Measurements from ENCODE around the gene PI4KB. TPM values are rescaled to one million over a fixed set of nuclear protein-coding genes. Genes with fewer than 3 reads are reported as not detected.

PI4KB gene
- total and polyA plus RNA-seq, 2 of the 13 experiments (the other 11 are each of a cell fraction or from before 2014, with no cell fraction given) = 19.5 to 29.3 TPM

- TF ChIP-seq GMEB1 (CRISPR knock-in tag; IDR thresholded peaks at IDR 0.05; ENCODE audit: borderline replicate concordance) (peak; percentile 53; the same call in 1 of the 2 replicates), CENPX (CRISPR knock-in tag; IDR thresholded peaks at IDR 0.05) (no peak), ZBTB3 (CRISPR knock-in tag; IDR thresholded peaks at IDR 0.05; ENCODE audit: borderline replicate concordance, low read depth) (no peak), HNRNPK (IDR thresholded peaks at IDR 0.05; ENCODE audit: low read depth, low read length, poor library complexity, severe bottlenecking) (peak; percentile 30), ZNF337 (CRISPR knock-in tag; IDR thresholded peaks at IDR 0.05; ENCODE audit: borderline replicate concordance, low read depth) (no peak), ZBED4 (CRISPR knock-in tag; IDR thresholded peaks at IDR 0.05; ENCODE audit: borderline replicate concordance) (no peak; the same call in 1 of the 2 replicates), SMAD3 (CRISPR knock-in tag; IDR thresholded peaks at IDR 0.05) (no peak), HMG20A (CRISPR knock-in tag; IDR thresholded peaks at IDR 0.05; ENCODE audit: borderline replicate concordance) (no peak), ZNF362 (CRISPR knock-in tag; IDR thresholded peaks at IDR 0.05; ENCODE audit: borderline replicate concordance) (no peak), NAIF1 (CRISPR knock-in tag; IDR thresholded peaks at IDR 0.05; ENCODE audit: borderline replicate concordance) (no peak), ZNF17 (CRISPR knock-in tag; IDR thresholded peaks at IDR 0.05) (no peak), ZNF773 (CRISPR knock-in tag; IDR thresholded peaks at IDR 0.05; ENCODE audit: borderline replicate concordance) (no peak), MXD1 (CRISPR knock-in tag; IDR thresholded peaks at IDR 0.05) (no peak), MAZ (IDR thresholded peaks at IDR 0.05; ENCODE audit: borderline replicate concordance, low read depth, low read length) (peak; percentile 21; the same call in 1 of the 2 replicates), MAZ (CRISPR knock-in tag; IDR thresholded peaks at IDR 0.05; ENCODE audit: low read depth) (peak; percentile 23; the same call in 1 of the 2 replicates), RBM22 (optimal IDR thresholded peaks at IDR 0.05; ENCODE audit: low read length) (peak; percentile 10), MTF1 (CRISPR knock-in tag; IDR thresholded peaks at IDR 0.05) (no peak), ZNF644 (CRISPR knock-in tag; IDR thresholded peaks at IDR 0.05; ENCODE audit: low read depth) (no peak), ETV5 (CRISPR knock-in tag; IDR thresholded peaks at IDR 0.05; ENCODE audit: borderline replicate concordance) (peak; percentile 51), NR3C1 (CRISPR knock-in tag; IDR thresholded peaks at IDR 0.05) (no peak), ZNF772 (CRISPR knock-in tag; IDR thresholded peaks at IDR 0.05) (0 out of 2 replicates have a peak, but pooled peaks have one; percentile 8), ZNF260 (CRISPR knock-in tag; IDR thresholded peaks at IDR 0.05; ENCODE audit: borderline replicate concordance, low read depth) (no peak)
Observed at GRCh38 chr1:151281969-151282882, 45.0 kb downstream of the PI4KB start, which contains the start of gene ZNF687 (continued).

Measured in HepG2 (cell line).